22Rv1 (cell line): ENCODE results near the gene VARS2.

ENCODE experiments used
- H3K27ac ChIP-seq: fragments of 450-650 bp; 2 replicates; pipeline ENCODE4 v1.5.1; 2017
- CTCF ChIP-seq: fragments of 450-650 bp; IDR thresholded peaks from 2 replicates; pipeline ENCODE4 v1.5.1; 2017; ENCODE audit warnings: mild to moderate bottlenecking
- ZFX ChIP-seq: fragments of 450-650 bp; IDR thresholded peaks from 2 replicates; pipeline ENCODE4 v1.6.1; 2017; ENCODE audit warnings: antibody characterized with exemption, borderline replicate concordance

VARS2 gene

DNA sequence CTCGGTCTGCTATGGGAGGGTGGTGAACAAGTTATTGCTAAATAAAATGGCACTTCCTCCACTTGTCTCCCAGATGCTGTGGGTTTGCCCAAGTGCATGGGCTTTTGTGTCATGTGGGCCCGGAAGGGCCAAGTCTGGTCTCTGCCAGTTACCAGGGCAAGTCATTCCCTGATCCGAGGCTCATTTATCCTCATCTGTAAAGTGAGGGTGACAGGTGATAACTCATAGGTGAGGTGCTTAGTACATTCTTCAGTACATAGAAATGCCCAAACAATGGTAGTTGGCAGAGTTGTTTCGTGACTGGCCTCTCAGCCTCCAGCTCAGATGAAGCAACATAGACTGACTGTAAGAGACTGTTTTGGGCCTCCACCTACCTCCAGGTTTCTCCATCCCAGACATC, 24.7 kb downstream of the VARS2 start:
- H3K27ac ChIP-seq, result no peak overlapping the region
- TF ChIP-seq ZFX (no peak), CTCF (no peak)

GRCh38 chr6:30939473-30939872, 25.4 kb downstream of the VARS2 start:
- no peak overlapping the region for H3K27ac ChIP-seq
- TF ChIP-seq CTCF (no peak), ZFX (no peak)

- TF ChIP-seq CTCF, result no peak
- no peak for TF ChIP-seq ZFX
Measured at GRCh38 chr6:30940361-30940986, 26.4 kb downstream of the VARS2 start, which contains the start of gene MUCL3. TSS of gene MUCL3 (plus strand) at chr6:30940973. CDS start at chr6:30941000, 27 bp downstream.

GRCh38 chr6:30942338-30943060, 28.5 kb downstream of the VARS2 start:
- TF ChIP-seq CTCF (peak; percentile 77), ZFX (no peak)
- H3K27ac ChIP-seq, result no peak overlapping the region

More at GRCh38 chr6:30940361-30940986, 26.4 kb downstream of the VARS2 start, which contains the start of gene MUCL3:
- no peak within 1 kb of the TSS for H3K27ac ChIP-seq

DNA sequence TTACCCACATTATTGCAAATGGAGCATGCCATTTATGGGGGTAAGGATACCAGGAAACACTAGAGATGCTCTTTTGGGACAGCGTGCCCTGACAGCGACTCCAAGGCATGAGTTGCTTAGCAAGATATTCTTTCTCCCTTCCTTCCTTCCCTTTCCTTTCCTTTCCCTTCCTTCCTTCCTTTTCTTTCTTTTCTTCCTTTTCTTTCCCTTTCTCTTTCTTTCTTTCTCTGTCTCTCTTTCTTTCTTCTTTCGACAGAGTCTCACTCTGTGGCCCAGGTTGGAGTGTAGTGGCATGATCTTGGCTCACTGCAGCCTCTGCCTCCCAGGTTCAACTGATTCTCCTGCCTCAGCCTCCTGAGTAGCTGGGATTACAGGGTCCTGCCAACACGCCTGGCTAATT, 30.0 kb downstream of the VARS2 start:
- H3K27ac ChIP-seq, result no peak overlapping the region
- TF ChIP-seq CTCF (no peak), ZFX (no peak)

DNA sequence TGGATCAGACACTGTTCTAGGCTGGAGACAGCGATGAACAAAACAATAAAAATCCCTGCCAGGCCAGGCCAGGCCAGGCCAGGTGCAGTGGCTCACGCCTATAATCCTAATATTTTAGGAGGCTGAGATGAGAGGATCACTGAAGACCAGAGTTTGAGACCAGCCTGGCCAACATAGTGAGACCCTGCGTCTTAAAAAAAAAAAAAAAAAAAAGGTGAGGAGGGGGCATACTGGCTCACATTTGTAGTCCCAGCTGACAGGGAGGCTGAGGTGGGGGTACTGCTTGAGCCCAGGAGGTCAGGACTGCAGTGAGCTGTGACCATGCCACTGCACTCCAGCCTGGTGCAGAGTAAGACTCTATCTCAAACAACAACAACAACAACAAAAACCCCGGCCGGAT, 31.2 kb downstream of the VARS2 start:
- no peak for TF ChIP-seq CTCF
- TF ChIP-seq ZFX, result no peak

DNA sequence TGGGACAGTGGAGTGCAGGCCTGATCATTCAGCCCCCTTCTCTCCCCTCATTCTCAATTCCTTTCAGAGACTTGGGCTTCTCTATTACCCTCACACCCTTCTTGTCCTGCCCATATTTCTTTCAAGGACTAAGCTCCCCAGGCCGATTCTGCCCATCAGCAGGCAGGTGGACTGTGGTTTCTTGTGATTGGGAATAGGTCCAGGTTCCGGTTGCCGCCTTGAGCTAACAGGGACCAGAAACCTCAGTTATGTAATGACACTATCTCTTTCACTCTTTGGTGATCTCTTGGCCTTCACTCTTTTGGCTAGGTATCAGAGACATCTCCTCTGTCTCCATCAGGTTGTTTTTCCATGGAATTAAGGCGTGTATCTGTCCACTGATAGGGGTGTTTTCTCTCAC, 33.2 kb downstream of the VARS2 start:
- TF ChIP-seq CTCF (no peak), ZFX (no peak)
- no peak overlapping the region for H3K27ac ChIP-seq

More for the DNA sequence above, 31.2 kb downstream of the VARS2 start:
- no peak overlapping the region for H3K27ac ChIP-seq
